ENCODE data around the gene RNF128. TPM values are rescaled to one million over a fixed set of nuclear protein-coding genes. Genes with fewer than 3 reads are reported as not detected.
"Not testable (repeated sequence)": the region's sequence is repeated elsewhere in the genome, so short reads cannot be mapped to it uniquely, and the experiment has no call there.

RNF128 gene
- polyA plus RNA-seq, 3 donors from 2014 or later: not detected

DNA sequence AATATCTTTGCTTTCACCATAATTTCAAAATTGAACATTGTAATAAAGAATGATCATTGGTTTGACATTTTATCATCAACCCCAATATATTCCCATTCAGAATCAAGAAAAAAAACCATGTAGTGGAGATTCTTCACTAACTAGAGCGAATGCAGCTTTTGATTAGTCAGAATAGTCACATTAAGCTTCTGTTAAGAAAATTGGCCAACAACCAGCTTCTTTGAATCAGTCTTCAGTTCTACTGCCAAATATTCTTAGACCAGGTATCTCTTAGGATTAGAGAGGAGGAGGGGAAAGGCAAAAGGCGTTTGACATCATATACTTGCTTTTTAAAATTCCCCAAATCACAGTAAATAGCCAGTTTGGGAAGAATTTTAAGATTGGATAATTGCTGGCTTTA is 53.8 kb downstream of the RNF128 start:
- Mint-ChIP-seq H3K27ac (no peak overlapping the region), H3K9me3 (peaks cover 0 to 1% (median 0%) of the 10 kb centered on the region in 6 donors), H3K36me3 (no peaks in the 10 kb centered on the region), H3K27me3 (ENCODE audit: low read depth in 3 of 3) (peaks cover 0 to 8% (median 0%) of the 10 kb centered on the region in 3 donors), H3K4me1 (no peaks in the 10 kb centered on the region), H3K4me3 (no peak overlapping the region)
- DNase-seq: no peak

DNA sequence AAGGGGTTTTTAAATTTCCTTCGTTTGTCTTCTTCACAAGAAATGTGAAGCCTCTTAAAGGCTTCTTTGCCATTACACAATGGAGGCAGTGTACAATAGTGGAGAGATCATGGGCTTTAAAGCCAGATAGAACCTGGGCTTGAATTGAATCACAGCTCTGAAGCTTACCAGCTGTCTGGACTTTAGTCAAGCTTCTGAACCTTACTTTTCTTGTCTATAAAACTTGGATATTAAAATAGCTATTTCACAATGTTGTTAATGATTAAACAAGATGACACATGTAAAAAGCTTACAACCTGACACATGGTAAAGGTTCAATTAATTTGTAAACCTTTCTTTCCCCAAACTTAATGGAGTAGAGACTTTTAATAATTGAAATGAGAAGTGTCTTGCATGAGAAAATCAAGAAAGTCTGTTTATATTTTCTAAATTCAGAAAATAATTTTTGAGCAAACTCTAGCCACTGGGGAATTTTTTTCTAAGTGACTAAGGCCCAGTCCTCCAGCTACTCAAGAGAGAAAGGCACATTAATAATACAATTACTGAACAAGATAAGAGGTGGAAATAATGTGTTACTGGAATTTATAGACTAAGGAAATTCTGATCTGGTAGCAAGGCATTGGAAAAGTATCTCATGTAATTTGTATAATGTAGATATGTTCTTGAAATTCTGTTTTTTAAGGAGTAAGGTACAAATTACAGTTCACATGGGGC is 54.3 kb downstream of the RNF128 start:
- H3K9me3 Mint-ChIP-seq: peaks cover 0 to 4% (median 0%) of the 10 kb centered on the region in 6 donors
- peaks cover 0 to 8% (median 0%) of the 10 kb centered on the region in 3 donors for H3K27me3 Mint-ChIP-seq (ENCODE audit: low read depth in 3 of 3)

DNA sequence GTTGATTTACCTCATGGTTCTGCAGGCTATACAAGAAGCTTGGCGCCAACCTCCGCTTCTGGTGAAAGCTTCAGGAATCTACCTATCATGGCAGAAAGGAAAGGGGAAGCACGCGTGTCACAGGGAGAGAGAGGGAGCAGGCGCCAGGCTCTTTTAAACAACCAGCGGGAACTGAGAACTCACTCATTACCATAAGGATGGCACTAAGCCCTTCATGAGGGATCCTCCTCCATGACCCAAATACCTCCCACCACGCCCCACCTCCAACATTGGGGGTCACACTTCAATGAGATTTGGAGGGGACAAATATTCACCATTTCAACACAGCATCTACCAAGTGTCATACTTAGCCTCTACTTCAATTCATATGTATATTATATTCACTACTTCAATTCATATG is 57.2 kb downstream of the RNF128 start:
- H3K9me3 Mint-ChIP-seq: peaks cover 0 to 4% (median 0%) of the 10 kb centered on the region in 6 donors
- H3K27ac Mint-ChIP-seq: no peak overlapping the region
- H3K27me3 Mint-ChIP-seq (ENCODE audit: low read depth in 3 of 3): peaks cover 0 to 14% (median 0%) of the 10 kb centered on the region in 3 donors
- H3K4me1 Mint-ChIP-seq: no peaks in the 10 kb centered on the region
- no peak overlapping the region for H3K4me3 Mint-ChIP-seq
- DNase-seq: no peak
- no peaks in the 10 kb centered on the region for H3K36me3 Mint-ChIP-seq

More for the DNA sequence above, 54.3 kb downstream of the RNF128 start:
- H3K4me3 Mint-ChIP-seq: no peak overlapping the region
- no peak overlapping the region for H3K27ac Mint-ChIP-seq
- H3K4me1 Mint-ChIP-seq: no peaks in the 10 kb centered on the region
- DNase-seq: no peak
- no peaks in the 10 kb centered on the region for H3K36me3 Mint-ChIP-seq

DNA sequence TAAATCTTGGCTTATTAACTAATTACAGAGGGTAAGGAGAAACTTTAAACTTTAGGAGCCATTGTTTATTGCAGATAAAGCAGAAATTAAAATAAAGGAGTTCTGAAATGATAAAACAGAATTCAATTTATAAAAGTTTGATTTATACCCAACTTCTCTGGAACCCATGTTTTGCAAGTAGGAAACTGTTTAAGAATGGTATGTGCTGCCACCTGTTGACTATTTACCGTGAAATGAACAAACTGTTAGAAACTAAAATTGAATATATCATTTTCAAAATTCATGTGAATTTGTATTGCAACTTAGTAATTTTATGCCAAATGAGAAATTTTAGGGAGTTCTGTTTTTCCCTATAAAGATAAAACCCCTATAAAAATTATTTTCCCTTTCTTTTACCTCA is 65.0 kb downstream of the RNF128 start:
- Mint-ChIP-seq H3K27me3 (ENCODE audit: low read depth in 3 of 3) (peaks cover 0 to 14% (median 3%) of the 10 kb centered on the region in 3 donors), H3K9me3 (no peaks in the 10 kb centered on the region), H3K4me3 (no peak overlapping the region), H3K27ac (no peak overlapping the region), H3K4me1 (no peaks in the 10 kb centered on the region), H3K36me3 (no peaks in the 10 kb centered on the region)
- DNase-seq: no peak

DNA sequence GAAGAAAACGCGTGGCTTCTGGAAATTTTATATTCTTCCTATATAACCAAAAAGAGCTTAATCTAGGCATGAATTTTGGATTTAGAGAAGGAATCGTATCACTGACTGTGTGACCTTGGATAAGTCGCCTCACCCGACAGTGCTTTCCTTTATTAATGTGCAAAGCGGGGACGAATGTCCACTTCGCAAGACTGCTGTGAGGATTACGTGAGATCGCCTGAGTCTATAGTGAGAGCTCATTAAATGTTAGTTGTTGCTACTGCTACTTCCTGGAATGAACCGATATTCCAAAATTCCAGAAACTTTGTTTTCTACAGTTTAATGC is 75.5 kb downstream of the RNF128 start:
- DNase-seq: no peak
- no peak overlapping the region for H3K27ac Mint-ChIP-seq

DNA sequence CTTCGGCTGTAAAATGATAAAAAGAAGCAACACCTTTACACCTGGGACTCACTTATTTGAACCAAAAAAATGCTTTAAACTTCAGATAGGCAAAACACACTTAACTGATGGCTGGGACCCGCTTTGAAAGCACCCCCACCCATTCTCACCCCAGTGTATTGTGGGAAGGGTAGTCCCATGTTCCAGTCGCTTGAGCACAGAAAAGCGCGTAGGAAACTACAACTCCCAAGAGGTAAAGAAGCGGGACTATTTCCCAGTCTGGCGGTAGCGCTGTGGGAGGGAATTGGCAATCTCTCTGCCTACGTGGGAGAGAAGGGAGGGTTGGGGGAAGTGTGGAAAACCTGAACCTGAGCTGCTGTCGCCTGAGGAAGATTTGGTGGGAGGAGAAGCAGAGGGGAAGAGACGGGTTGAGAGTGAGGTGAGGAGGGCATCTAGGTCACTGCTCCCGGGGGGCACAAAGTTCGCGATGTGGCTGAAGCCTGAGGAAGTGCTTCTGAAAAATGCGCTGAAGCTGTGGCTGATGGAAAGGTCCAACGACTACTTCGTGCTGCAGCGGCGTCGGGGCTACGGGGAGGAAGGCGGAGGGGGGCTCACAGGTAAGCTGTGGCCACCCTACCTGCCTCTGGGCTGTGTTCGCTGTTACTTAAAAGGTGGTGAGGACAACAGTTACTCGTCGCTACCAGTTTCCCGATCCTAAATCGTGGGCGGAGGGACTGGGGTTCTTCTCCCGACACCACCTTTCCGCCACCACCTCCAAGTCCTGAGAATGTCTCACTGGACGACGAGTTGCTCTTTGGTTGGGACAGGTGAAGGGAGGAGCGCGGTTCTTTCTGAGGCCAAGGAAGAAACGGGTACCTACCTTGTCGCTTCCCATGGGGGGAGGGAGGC is 76.1 kb downstream of the RNF128 start, which contains the start of gene TBC1D8B:
Gene TBC1D8B (plus strand): TSS at position 286 of the 888 bp plus-strand sequence. CDS start 181 bp downstream, at position 467.
- peaks cover 0 to 3% (median 0%) of the 10 kb centered on the region in 3 donors for H3K36me3 Mint-ChIP-seq
- DNase-seq: no peak
- peaks cover 6 to 31% (median 14%) of the 10 kb centered on the region in 3 donors for H3K27me3 Mint-ChIP-seq (ENCODE audit: low read depth in 3 of 3)
- H3K4me1 Mint-ChIP-seq: peaks cover 0 to 4% of the 10 kb centered on the region in 2 donors
- peak within 1 kb of the TSS in 4 of 5 donors; percentile 51 to 77 (median 68) for H3K4me3 Mint-ChIP-seq
- H3K27ac Mint-ChIP-seq: no peak within 1 kb of the TSS
- no peaks in the 10 kb centered on the region for H3K9me3 Mint-ChIP-seq

More for the DNA sequence above, 75.5 kb downstream of the RNF128 start:
- H3K9me3 Mint-ChIP-seq: no peaks in the 10 kb centered on the region
- peak overlapping the region in 3 of 5 donors; percentile 67 to 77 (median 70) for H3K4me3 Mint-ChIP-seq
- peaks cover 6 to 32% (median 15%) of the 10 kb centered on the region in 3 donors for H3K27me3 Mint-ChIP-seq (ENCODE audit: low read depth in 3 of 3)
- peaks cover 0 to 3% (median 0%) of the 10 kb centered on the region in 3 donors for H3K36me3 Mint-ChIP-seq
- H3K4me1 Mint-ChIP-seq: peaks cover 0 to 4% of the 10 kb centered on the region in 2 donors

DNA sequence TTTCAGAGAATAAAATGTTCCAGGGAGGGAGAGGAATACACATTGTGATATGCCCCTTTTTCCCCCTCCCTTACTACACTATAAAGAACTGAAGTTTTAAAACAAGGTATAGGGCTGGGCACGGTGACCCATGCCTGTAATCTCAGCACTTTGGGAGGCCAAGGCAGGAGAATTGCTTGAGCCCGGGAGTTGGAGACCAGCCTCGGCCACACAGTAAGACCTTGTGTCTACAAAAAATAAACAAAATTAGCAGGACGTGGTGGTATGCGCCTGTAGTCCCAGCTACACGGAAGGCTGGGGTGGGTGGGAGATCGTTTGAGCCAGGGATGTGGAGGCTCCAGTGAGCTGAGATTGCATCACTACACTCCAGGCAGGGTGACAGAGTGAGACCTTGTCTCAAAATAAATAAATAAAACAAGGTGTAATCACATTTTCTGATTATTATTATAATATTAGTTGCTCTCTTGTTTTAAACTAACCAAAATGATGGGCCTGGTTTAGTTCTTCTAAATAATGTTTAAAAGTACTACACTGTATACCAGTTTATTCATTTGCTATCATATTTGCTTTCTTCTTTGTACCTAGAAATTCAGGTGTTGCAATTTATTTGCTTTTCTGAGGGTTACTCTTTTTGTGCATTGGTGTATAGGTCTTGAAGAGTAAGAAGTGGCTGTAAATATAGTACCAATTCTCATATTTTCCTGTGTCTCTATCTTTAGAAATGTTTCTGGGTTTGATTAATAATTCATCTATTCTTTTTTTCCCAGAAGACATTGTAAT is 84.8 kb downstream of the RNF128 start:
- no peaks in the 10 kb centered on the region for H3K36me3 Mint-ChIP-seq
- no peak overlapping the region for H3K4me3 Mint-ChIP-seq
- H3K9me3 Mint-ChIP-seq: peaks cover 0 to 1% (median 0%) of the 10 kb centered on the region in 6 donors
- no peaks in the 10 kb centered on the region for H3K4me1 Mint-ChIP-seq
- H3K27ac Mint-ChIP-seq: no peak overlapping the region
- no peak for DNase-seq
- peaks cover 0 to 17% (median 0%) of the 10 kb centered on the region in 3 donors for H3K27me3 Mint-ChIP-seq (ENCODE audit: low read depth in 3 of 3)

DNA sequence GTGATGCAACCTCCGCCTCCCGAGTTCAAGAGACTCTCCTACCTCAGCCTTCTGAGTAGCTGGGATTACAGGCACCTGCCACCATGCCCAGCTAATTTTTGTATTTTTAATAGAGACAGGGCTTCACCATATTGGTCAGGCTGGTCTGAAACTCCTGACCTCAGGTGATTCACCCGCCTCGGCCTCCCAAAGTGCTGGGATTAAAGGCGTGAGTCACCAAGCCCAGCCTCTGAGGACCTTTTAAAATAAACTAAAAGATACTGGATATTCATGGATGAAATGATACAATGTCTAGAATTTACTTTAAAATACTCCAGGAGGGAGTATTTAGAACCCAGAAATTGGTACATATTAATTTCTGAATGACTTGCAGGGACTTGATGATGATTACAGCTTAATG is 86.4 kb downstream of the RNF128 start:
- not testable (repeated sequence) for H3K4me1 Mint-ChIP-seq, H3K9me3 Mint-ChIP-seq, H3K27ac Mint-ChIP-seq, DNase-seq, H3K36me3 Mint-ChIP-seq, H3K4me3 Mint-ChIP-seq
- H3K27me3 Mint-ChIP-seq (ENCODE audit: low read depth in 3 of 3): peaks cover 0 to 16% (median 2%) of the 10 kb centered on the region in 3 donors

DNA sequence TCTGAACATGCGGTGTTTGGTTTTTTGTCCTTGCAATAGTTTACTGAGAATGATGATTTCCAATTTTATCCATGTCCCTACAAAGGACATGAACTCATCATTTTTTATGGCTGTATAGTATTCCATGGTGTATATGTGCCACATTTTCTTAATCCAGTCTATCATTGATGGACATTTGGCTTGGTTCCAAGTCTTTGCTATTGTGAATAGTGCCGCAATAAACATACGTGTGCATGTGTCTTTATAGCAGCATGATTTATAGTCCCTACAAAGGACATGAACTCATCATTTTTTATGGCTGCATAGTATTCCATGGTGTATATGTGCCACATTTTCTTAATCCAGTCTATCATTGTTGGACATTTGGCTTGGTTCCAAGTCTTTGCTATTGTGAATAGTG is 87.6 kb downstream of the RNF128 start:
- not testable (repeated sequence) for H3K9me3 Mint-ChIP-seq, H3K27ac Mint-ChIP-seq, H3K4me1 Mint-ChIP-seq, H3K4me3 Mint-ChIP-seq, DNase-seq, H3K36me3 Mint-ChIP-seq
- peaks cover 0 to 16% (median 2%) of the 10 kb centered on the region in 3 donors for H3K27me3 Mint-ChIP-seq (ENCODE audit: low read depth in 3 of 3)

Other genes starting within 250 kb of the RNF128 start
- 1 to 10 TPM; 1.0 to 1.4 (median 1.3) TPM for gene RADX, start 114.7 kb upstream of the RNF128 start, polyA plus RNA-seq
- under 1 TPM in 1 of 3 donors, not detected in 2; 0.07 TPM for gene TBC1D8B, start 76.0 kb downstream of the RNF128 start, polyA plus RNA-seq
- not detected for gene RIPPLY1, start 176.6 kb downstream of the RNF128 start, polyA plus RNA-seq
- gene CLDN2, start 193.7 kb downstream of the RNF128 start, polyA plus RNA-seq: not detected

Measured in immature natural killer cell (primary cell).